CD4-positive, alpha-beta T cell (primary cell): Measurements from ENCODE around the gene ZNF609. TPM values are rescaled to one million over a fixed set of nuclear protein-coding genes. Genes with fewer than 3 reads are reported as not detected.

Experiments used
- ATAC-seq: fragments of 200-7000 bp; cut with Tn5 transposase; one replicate; pipeline ENCODE4 v1.10.0; 2022; ENCODE audit warnings: mild to moderate bottlenecking; ENCODE audit not compliant: poor library complexity
- CTCF ChIA-PET: fragments of 350-600 bp; sonication (Branson Sonifier 250); formaldehyde crosslinking; loops from one replicate; lab custom pipeline; 2021; ENCODE audit warnings: antibody characterized with exemption, inconsistent platforms; lab: Charles Lee
- POLR2A ChIA-PET: fragments of 350-600 bp; sonication (Branson Sonifier 250); formaldehyde crosslinking; loops from one replicate; lab custom pipeline; 2021; ENCODE audit warnings: antibody characterized with exemption, inconsistent platforms; lab: Charles Lee
- DNase-seq, 14 experiments: peaks; one replicate each; pipeline ENCODE4 v3.0.0-alpha.2; 2013 to 2020; ENCODE audit warnings: mixed read lengths in 2 of 14
- H3K27ac ChIP-seq, 2 donors: one replicate each; pipeline versions ENCODE4 v1.5.1 to v1.7.0; 2013; ENCODE audit warnings: low read length in 2 of 2, low read depth in 1 of 2, mild to moderate bottlenecking in 1 of 2
- H3K27me3 ChIP-seq, 2 experiments: 1 replicate in 1 of 2; 2 replicates in 1 of 2; pipeline versions ENCODE4 v1.6.1 to v1.7.0; 2013; ENCODE audit warnings: low read length in 2 of 2, control low read depth in 1 of 2, mild to moderate bottlenecking in 1 of 2, moderate library complexity in 1 of 2; ENCODE audit not compliant: insufficient read depth in 2 of 2, control insufficient read depth in 1 of 2
- H3K36me3 ChIP-seq: one replicate; pipeline ENCODE4 v1.6.1; 2013; ENCODE audit warnings: low read length, control low read depth; ENCODE audit not compliant: insufficient read depth
- H3K4me1 ChIP-seq: one replicate; pipeline ENCODE4 v1.6.1; 2013; ENCODE audit warnings: low read length, control low read depth; ENCODE audit not compliant: insufficient read depth
- H3K4me3 ChIP-seq: one replicate; pipeline ENCODE4 v1.5.1; 2013; ENCODE audit warnings: mild to moderate bottlenecking, low read length, moderate library complexity
- H3K9me3 ChIP-seq, 2 experiments: 1 replicate in 1 of 2; 2 replicates in 1 of 2; pipeline versions ENCODE4 v1.6.1 to v1.7.0; 2013; ENCODE audit warnings: low read length in 2 of 2, mild to moderate bottlenecking in 2 of 2, control low read depth in 1 of 2, moderate library complexity in 1 of 2; ENCODE audit not compliant: control insufficient read depth in 1 of 2, insufficient read depth in 1 of 2
- H3K27ac Mint-ChIP-seq: one replicate; pipeline ENCODE4 v1.8.0; 2020; ENCODE audit warnings: mixed read lengths
- H3K27me3 Mint-ChIP-seq: one replicate; pipeline ENCODE4 v1.8.0; 2021; ENCODE audit warnings: mixed read lengths
- H3K36me3 Mint-ChIP-seq: one replicate; pipeline ENCODE4 v1.8.0; 2021; ENCODE audit warnings: low read depth, mixed read lengths
- H3K4me1 Mint-ChIP-seq: one replicate; pipeline ENCODE4 v1.8.0; 2021; ENCODE audit warnings: low read depth, mixed read lengths
- H3K4me3 Mint-ChIP-seq: one replicate; pipeline ENCODE4 v1.8.0; 2020; ENCODE audit warnings: mild to moderate bottlenecking, mixed read lengths
- H3K9me3 Mint-ChIP-seq: one replicate; pipeline ENCODE4 v1.8.0; 2020; ENCODE audit warnings: mixed read lengths
- intact Hi-C, 2 experiments: fragments of 100-400 bp; cut with DNase I in 1 of 2; cut with micrococcal nuclease in 1 of 2; formaldehyde crosslinking; loops; one replicate each; pipeline versions ENCODE4 v1.15.1 to v1.9.0; 2023 to 2025; cut with DNase I, micrococcal nuclease
- total RNA-seq, 174 experiments: library from RNA in 2 of 174; stranded (reverse) in 2 of 174; gene quantifications; one replicate each; pipeline ENCODE4 v1.2.3 and lab custom pipeline; 2021 to 2026
- TF ChIP-seq, protein P1 (sequence below): fragments of 200-600 bp; IDR thresholded peaks from one replicate; pipeline ENCODE4 v1.8.0; 2022; ENCODE audit warnings: antibody characterized with exemption, mild to moderate bottlenecking

ZNF609 gene
- total RNA-seq, 2 experiments from 2014 or later, result 62.4 to 65.3 TPM

DNA sequence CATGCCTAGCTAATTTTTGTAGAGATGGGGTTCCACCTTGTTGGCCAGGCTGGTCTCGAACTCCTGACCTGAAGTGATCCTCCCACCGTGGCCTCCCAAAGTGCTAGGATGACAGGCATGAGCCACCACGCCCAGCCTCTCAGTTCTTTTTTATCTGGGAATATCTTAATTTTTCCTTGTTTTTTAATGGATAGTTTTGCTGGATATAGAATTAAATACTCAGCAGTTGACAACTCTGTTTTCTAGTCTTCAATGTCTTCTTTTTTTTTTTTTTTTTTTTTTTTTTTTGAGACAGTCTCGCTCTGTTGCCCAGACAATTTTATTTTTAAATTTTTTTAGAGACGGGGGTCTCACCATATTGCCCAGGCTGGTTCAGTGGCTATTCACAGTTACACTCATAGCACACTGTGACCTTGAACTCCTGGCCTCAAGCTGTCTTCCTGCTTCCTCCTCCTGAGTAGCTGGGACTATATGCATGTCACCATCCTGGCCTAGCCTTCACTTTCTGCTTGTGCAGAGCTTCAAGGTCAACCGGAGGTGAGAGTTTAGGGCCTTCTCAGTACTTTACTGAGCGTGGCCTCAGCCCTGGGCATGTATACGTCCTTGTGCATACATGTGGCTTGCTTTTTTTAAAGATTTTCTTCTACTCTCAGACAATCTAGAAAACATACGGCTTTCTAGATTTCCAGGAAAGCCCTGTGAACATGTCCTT, 120.5 kb downstream of the ZNF609 start:
- Mint-ChIP-seq H3K27me3 (no peaks in the 10 kb centered on the region), H3K27ac (peak overlapping the region; percentile 31), H3K4me3 (no peak overlapping the region), H3K36me3 (peaks cover 14% of the 10 kb centered on the region), H3K9me3 (peaks cover 3% of the 10 kb centered on the region), H3K4me1 (peaks cover 47% of the 10 kb centered on the region)
- no peaks in the 10 kb centered on the region for H3K27me3 ChIP-seq
- no peak for ATAC-seq
- peaks cover 2% of the 10 kb centered on the region for H3K36me3 ChIP-seq
- CTCF ChIA-PET, result interaction anchor here (0.7 to 1.5 kb wide), 3 partner anchors 12 to 138 kb away, joined by 3 read pairs; no protein-coding TSS in a partner anchor
- no peak overlapping the region for H3K27ac ChIP-seq
- TF ChIP-seq, protein P1, sequence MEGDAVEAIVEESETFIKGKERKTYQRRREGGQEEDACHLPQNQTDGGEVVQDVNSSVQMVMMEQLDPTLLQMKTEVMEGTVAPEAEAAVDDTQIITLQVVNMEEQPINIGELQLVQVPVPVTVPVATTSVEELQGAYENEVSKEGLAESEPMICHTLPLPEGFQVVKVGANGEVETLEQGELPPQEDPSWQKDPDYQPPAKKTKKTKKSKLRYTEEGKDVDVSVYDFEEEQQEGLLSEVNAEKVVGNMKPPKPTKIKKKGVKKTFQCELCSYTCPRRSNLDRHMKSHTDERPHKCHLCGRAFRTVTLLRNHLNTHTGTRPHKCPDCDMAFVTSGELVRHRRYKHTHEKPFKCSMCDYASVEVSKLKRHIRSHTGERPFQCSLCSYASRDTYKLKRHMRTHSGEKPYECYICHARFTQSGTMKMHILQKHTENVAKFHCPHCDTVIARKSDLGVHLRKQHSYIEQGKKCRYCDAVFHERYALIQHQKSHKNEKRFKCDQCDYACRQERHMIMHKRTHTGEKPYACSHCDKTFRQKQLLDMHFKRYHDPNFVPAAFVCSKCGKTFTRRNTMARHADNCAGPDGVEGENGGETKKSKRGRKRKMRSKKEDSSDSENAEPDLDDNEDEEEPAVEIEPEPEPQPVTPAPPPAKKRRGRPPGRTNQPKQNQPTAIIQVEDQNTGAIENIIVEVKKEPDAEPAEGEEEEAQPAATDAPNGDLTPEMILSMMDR, result no peak
- no peak overlapping the region for H3K4me3 ChIP-seq
- intact Hi-C loops, result loop anchor here in 1 of 2 experiments (5.0 kb wide), 1 partner anchor 41 kb away; no protein-coding TSS in a partner anchor
- no peak for DNase-seq
- peaks cover 6 to 9% of the 10 kb centered on the region in 2 experiments for H3K9me3 ChIP-seq
- H3K4me1 ChIP-seq, result peaks cover 28% of the 10 kb centered on the region
- POLR2A ChIA-PET, result interaction anchor here (0.7 to 1.4 kb wide), 3 partner anchors 72 to 746 kb away, joined by 3 to 7 read pairs (median 3); no protein-coding TSS in a partner anchor

DNA sequence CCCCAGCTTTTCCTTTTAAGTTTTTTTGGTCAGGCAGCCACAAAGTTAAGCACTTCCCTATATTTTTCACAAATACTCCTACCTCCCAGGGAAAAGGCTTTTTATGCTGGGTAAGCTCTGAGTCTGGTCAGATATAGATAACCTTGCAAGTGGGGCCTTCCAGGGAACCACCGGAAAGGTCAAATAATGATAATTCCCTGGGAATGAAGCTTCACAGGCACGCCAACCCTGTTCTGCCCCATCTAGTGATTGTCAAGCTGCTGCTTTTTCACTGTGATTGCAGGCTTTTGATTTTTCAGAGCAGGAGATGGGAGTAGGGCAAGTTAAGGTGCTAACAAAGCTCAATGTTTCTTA, 121.0 kb downstream of the ZNF609 start:
- ChIA-PET POLR2A (interaction anchor here (0.6 to 1.4 kb wide), 4 partner anchors 73 to 746 kb away, joined by 3 to 7 read pairs (median 3); no protein-coding TSS in a partner anchor), CTCF (interaction anchor here (0.7 to 1.5 kb wide), 3 partner anchors 12 to 139 kb away, joined by 3 read pairs; no protein-coding TSS in a partner anchor)
- H3K4me3 ChIP-seq, result no peak overlapping the region
- TF ChIP-seq, protein P1, result no peak
- H3K4me1 ChIP-seq, result peaks cover 31% of the 10 kb centered on the region
- peaks cover 6 to 9% of the 10 kb centered on the region in 2 experiments for H3K9me3 ChIP-seq
- intact Hi-C loops, result loop anchor here in 1 of 2 experiments (5.0 kb wide), 1 partner anchor 41 kb away; no protein-coding TSS in a partner anchor
- Mint-ChIP-seq H3K4me1 (peaks cover 50% of the 10 kb centered on the region), H3K9me3 (peaks cover 3% of the 10 kb centered on the region), H3K4me3 (no peak overlapping the region), H3K27ac (peak overlapping the region; percentile 31), H3K27me3 (no peaks in the 10 kb centered on the region), H3K36me3 (peaks cover 14% of the 10 kb centered on the region)
- no peak overlapping the region for H3K27ac ChIP-seq
- ATAC-seq, result no peak
- no peak for DNase-seq
- no peaks in the 10 kb centered on the region for H3K27me3 ChIP-seq
- peaks cover 2% of the 10 kb centered on the region for H3K36me3 ChIP-seq

DNA sequence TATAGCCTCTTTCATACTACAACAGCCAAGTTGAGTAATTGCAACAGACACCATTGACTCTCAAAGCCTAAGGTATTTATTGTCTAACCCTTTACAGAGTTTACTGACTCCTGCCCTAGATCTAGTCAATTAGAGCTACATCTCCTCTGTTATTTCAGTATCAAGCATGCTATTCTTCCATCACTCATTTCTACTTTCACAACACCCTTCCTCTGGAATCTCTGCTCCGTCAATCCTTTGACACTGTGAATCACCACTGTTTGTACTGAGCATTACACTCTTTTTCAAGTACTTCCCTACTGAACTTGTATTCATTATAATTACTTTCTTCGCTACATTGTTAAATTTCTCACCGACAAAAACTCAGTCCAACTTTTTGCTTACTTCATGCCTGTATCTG, 121.8 kb downstream of the ZNF609 start:
- POLR2A ChIA-PET, result no interaction called here
- H3K27me3 Mint-ChIP-seq, result no peaks in the 10 kb centered on the region
- H3K27ac Mint-ChIP-seq, result peak overlapping the region; percentile 31
- Histone ChIP-seq H3K27ac (no peak overlapping the region), H3K4me1 (peaks cover 33% of the 10 kb centered on the region), H3K9me3 (peaks cover 6 to 9% of the 10 kb centered on the region in 2 experiments), H3K4me3 (no peak overlapping the region), H3K27me3 (no peaks in the 10 kb centered on the region), H3K36me3 (peaks cover 2% of the 10 kb centered on the region)
- no peak for ATAC-seq
- no peak overlapping the region for H3K4me3 Mint-ChIP-seq
- TF ChIP-seq, protein P1, result no peak
- CTCF ChIA-PET, result interaction anchor here (1.3 to 1.5 kb wide), 2 partner anchors 13 to 15 kb away, joined by 3 read pairs; no protein-coding TSS in a partner anchor
- DNase-seq, result no peak
- intact Hi-C loops, result loop anchor here in 1 of 2 experiments (5.0 kb wide), 1 partner anchor 40 kb away; no protein-coding TSS in a partner anchor
- H3K4me1 Mint-ChIP-seq, result peaks cover 58% of the 10 kb centered on the region
- peaks cover 3% of the 10 kb centered on the region for H3K9me3 Mint-ChIP-seq
- peaks cover 14% of the 10 kb centered on the region for H3K36me3 Mint-ChIP-seq
